IMR-90 (cell line): ENCODE results near the gene PCDH11Y. TPM values are rescaled to one million over a fixed set of nuclear protein-coding genes. Genes with fewer than 3 reads are reported as not detected.
"Not testable (repeated sequence)": the region's sequence is repeated elsewhere in the genome, so short reads cannot be mapped to it uniquely, and the experiment has no call there.

ENCODE experiments used
- ATAC-seq: fragments of 200-7000 bp; cut with Tn5 transposase; 2 replicates; pipeline ENCODE4 v1.9.1; 2020; ENCODE audit warnings: low read depth, mild to moderate bottlenecking, moderate library complexity
- BruUV-seq: library from RNA; stranded (reverse); fragments of 400-500 nt; replicated peaks from 2 replicates; lab custom pipeline; 2021; lab: Mats Ljungman, UMichigan
- CTCF ChIA-PET: fragments of 300-600 bp; formaldehyde crosslinking; extraction: SDS; loops from one replicate; lab custom pipeline; 2021; ENCODE audit warnings: antibody characterized with exemption; lab: Yijun Ruan, JAX
- POLR2A ChIA-PET: fragments of 300-600 bp; sonication (Branson Sonifier 250); formaldehyde crosslinking; loops from one replicate; lab custom pipeline; 2022; ENCODE audit warnings: antibody characterized with exemption; ENCODE audit not compliant: unreplicated experiment; lab: Charles Lee
- DNase-seq: peaks from one replicate; pipeline ENCODE4 v3.0.0; 2013
- H2AFZ ChIP-seq: replicated peaks from 2 replicates; pipeline ENCODE3; 2013; ENCODE audit warnings: low read length, mild to moderate bottlenecking; ENCODE audit not compliant: poor library complexity
- H2AK5ac ChIP-seq: 2 replicates; pipeline ENCODE4 v1.6.1; 2013; ENCODE audit warnings: low read depth, low read length, inconsistent platforms
- H2AK9ac ChIP-seq: replicated peaks from 2 replicates; pipeline ENCODE3; 2013; ENCODE audit warnings: mild to moderate bottlenecking, low read depth, low read length, moderate library complexity; ENCODE audit not compliant: poor library complexity
- H2BK120ac ChIP-seq: 2 replicates; pipeline ENCODE4 v1.6.1; 2013; ENCODE audit warnings: low read depth, low read length, inconsistent platforms
- H2BK15ac ChIP-seq: 3 replicates; pipeline ENCODE4 v1.6.1; 2013; ENCODE audit warnings: low read depth, low read length, inconsistent platforms
- H2BK20ac ChIP-seq: 2 replicates; pipeline ENCODE4 v1.6.1; 2013; ENCODE audit warnings: low read depth, mild to moderate bottlenecking, inconsistent platforms, low read length, moderate library complexity
- H2BK5ac ChIP-seq: 2 replicates; pipeline ENCODE4 v1.6.1; 2013; ENCODE audit warnings: mild to moderate bottlenecking, low read depth, low read length, inconsistent platforms; ENCODE audit not compliant: poor library complexity, severe bottlenecking
- H3K14ac ChIP-seq: replicated peaks from 2 replicates; pipeline ENCODE4 v1.6.1; 2013; ENCODE audit warnings: low read depth, low read length, inconsistent platforms
- H3K18ac ChIP-seq: 2 replicates; pipeline ENCODE4 v1.6.1; 2013; ENCODE audit warnings: low read depth, low read length, control low read depth
- H3K23ac ChIP-seq: 2 replicates; pipeline ENCODE4 v1.6.1; 2013; ENCODE audit warnings: low read depth, low read length, inconsistent platforms
- H3K27ac ChIP-seq: 2 replicates; pipeline ENCODE4 v1.5.1; 2013; ENCODE audit warnings: mild to moderate bottlenecking, control low read depth, low read length; ENCODE audit not compliant: insufficient read depth
- H3K27me3 ChIP-seq: 2 replicates; pipeline ENCODE4 v1.6.1; 2013; ENCODE audit warnings: low read length; ENCODE audit not compliant: control insufficient read depth, insufficient read depth
- H3K36me3 ChIP-seq: 2 replicates; pipeline ENCODE4 v1.6.1; 2013; ENCODE audit warnings: low read length, mixed read lengths; ENCODE audit not compliant: control insufficient read depth, insufficient read depth
- H3K4ac ChIP-seq: 2 replicates; pipeline ENCODE4 v1.6.1; 2013; ENCODE audit warnings: low read depth, low read length, inconsistent platforms
- H3K4me1 ChIP-seq: 2 replicates; pipeline ENCODE4 v1.6.1; 2013; ENCODE audit warnings: low read length, mixed read lengths; ENCODE audit not compliant: control insufficient read depth, insufficient read depth
- H3K4me2 ChIP-seq: 2 replicates; pipeline ENCODE4 v1.6.1; 2013; ENCODE audit warnings: low read depth, mild to moderate bottlenecking, control low read depth, low read length, moderate library complexity
- H3K4me3 ChIP-seq: 2 replicates; pipeline ENCODE4 v1.5.1; 2013; ENCODE audit warnings: low read depth, mild to moderate bottlenecking, control low read depth, low read length, moderate library complexity; ENCODE audit not compliant: insufficient read depth
- H3K56ac ChIP-seq: 2 replicates; pipeline ENCODE4 v1.6.1; 2013; ENCODE audit warnings: low read length, inconsistent platforms; ENCODE audit not compliant: insufficient read depth; ENCODE audit errors: extremely low read depth
- H3K79me1 ChIP-seq, 2 experiments: 2 replicates each; pipeline ENCODE4 v1.6.1; 2013; ENCODE audit warnings: low read length in 2 of 2, inconsistent platforms in 1 of 2, low read depth in 1 of 2
- H3K9ac ChIP-seq: 2 replicates; pipeline ENCODE4 v1.6.1; 2013; ENCODE audit warnings: low read depth, low read length, control low read depth
- H3K9me1 ChIP-seq: 2 replicates; pipeline ENCODE4 v1.6.1; 2013; ENCODE audit warnings: low read length, inconsistent platforms; ENCODE audit not compliant: insufficient read depth
- H3K9me3 ChIP-seq: 2 replicates; pipeline ENCODE4 v1.6.1; 2013; ENCODE audit warnings: low read length; ENCODE audit not compliant: control insufficient read depth, insufficient read depth
- H4K20me1 ChIP-seq: 2 replicates; pipeline ENCODE4 v1.6.1; 2013; ENCODE audit warnings: low read length, inconsistent platforms; ENCODE audit not compliant: insufficient read depth
- H4K5ac ChIP-seq: 2 replicates; pipeline ENCODE4 v1.6.1; 2013; ENCODE audit warnings: mild to moderate bottlenecking, low read depth, low read length, control low read depth
- H4K8ac ChIP-seq, 2 experiments: 2 replicates each; pipeline ENCODE4 v1.6.1; 2013; ENCODE audit warnings: low read depth in 2 of 2, low read length in 2 of 2, control low read depth in 1 of 2, inconsistent platforms in 1 of 2
- H4K91ac ChIP-seq: 2 replicates; pipeline ENCODE4 v1.6.1; 2013; ENCODE audit warnings: low read depth, low read length, inconsistent platforms; ENCODE audit not compliant: insufficient read depth
- WGBS, 2 experiments: methylation state at CpG; one replicate each; pipeline versions ENCODE4 v1.1.5 to v1.1.7; 2013; ENCODE audit warnings: missing lambda C conversion rate in 2 of 2; ENCODE audit not compliant: insufficient read length in 1 of 2; ENCODE audit errors: extremely low coverage in 2 of 2; 5-methylcytosine and 5-hydroxymethylcytosine counted together
- dilution Hi-C: fragments of 300-500 bp; cut with HindIII; formaldehyde crosslinking; loops from one replicate; pipeline ENCODE4 v1.14.3; 2018; ENCODE audit warnings: low sequenced_read_pairs; ENCODE audit not compliant: unreplicated experiment
- in situ Hi-C: fragments of 300-500 bp; cut with MboI; formaldehyde crosslinking; loops from 3 replicates; pipeline ENCODE4 v1.14.3; 2019; ENCODE audit warnings: low sequenced_read_pairs, inconsistent platforms, mixed read lengths
- intact Hi-C: fragments of 100-400 bp; cut with micrococcal nuclease; formaldehyde crosslinking; loops from 2 replicates; pipeline ENCODE4 v1.10.0; 2022
- polyA plus RNA-seq, 3 experiments: library from polyadenylated mRNA; depleted of rRNA; stranded (reverse); fragments of >200 nt; gene quantifications; 2 replicates each; pipeline ENCODE4 v1.2.3, GENCODE V29; 2012; ENCODE audit warnings: low replicate concordance in 1 of 3
- total RNA-seq: library from RNA; depleted of rRNA; stranded (reverse); fragments of >200 nt; gene quantifications from 2 replicates; pipeline ENCODE4 v1.2.3, GENCODE V29; 2012

Gene PCDH11Y
- total and polyA plus RNA-seq, 2 of the 4 experiments (the other 2 are of a cell fraction): not detected

GRCh38 chrY:5638589-5638988, 638.5 kb downstream of the PCDH11Y start:
- DNase-seq, H3K4ac ChIP-seq, H2AK9ac ChIP-seq, H3K23ac ChIP-seq, H2BK120ac ChIP-seq, H2BK5ac ChIP-seq, H3K4me1 ChIP-seq, H4K91ac ChIP-seq, BruUV-seq, H3K27ac ChIP-seq, H4K5ac ChIP-seq, ATAC-seq, H3K9me3 ChIP-seq, intact Hi-C loops, dilution Hi-C loops, H3K79me1 ChIP-seq, H3K14ac ChIP-seq, H2BK20ac ChIP-seq, H2BK15ac ChIP-seq, H3K27me3 ChIP-seq, CTCF ChIA-PET, H3K56ac ChIP-seq, H3K18ac ChIP-seq, H3K4me3 ChIP-seq, H3K36me3 ChIP-seq, H3K9me1 ChIP-seq, H4K20me1 ChIP-seq, H2AFZ ChIP-seq, POLR2A ChIA-PET, in situ Hi-C loops, H3K4me2 ChIP-seq, H2AK5ac ChIP-seq, H3K9ac ChIP-seq, H4K8ac ChIP-seq: not testable (repeated sequence)
- WGBS, 2 experiments: no CpG with 5 or more reads among the region's 2 CpGs

DNA sequence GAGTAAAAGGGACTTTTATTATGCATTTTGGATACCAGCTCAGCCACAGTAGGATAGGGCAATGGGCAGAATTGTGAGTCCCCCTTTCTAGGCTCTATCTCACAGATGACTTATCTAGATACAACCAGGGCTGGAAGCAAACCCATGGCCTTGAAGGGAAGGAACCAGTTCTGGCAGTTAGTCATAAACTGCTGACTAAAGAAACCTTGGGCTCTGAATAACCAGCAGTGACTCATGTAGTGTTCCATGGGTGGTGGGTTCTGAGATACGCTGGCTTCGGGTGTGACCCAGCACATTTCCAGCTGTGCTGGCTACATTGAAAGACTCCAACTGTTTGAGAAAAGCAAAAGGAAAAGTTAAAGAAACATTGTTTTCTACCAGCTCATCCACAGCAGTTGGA, 679.2 kb downstream of the PCDH11Y start:
- DNase-seq, H3K9me1 ChIP-seq, H3K36me3 ChIP-seq, H2BK120ac ChIP-seq, H4K91ac ChIP-seq, H3K79me1 ChIP-seq, POLR2A ChIA-PET, H3K9ac ChIP-seq, H3K14ac ChIP-seq, dilution Hi-C loops, H2AK9ac ChIP-seq, in situ Hi-C loops, H3K23ac ChIP-seq, H3K27ac ChIP-seq, H2BK15ac ChIP-seq, H2AK5ac ChIP-seq, H3K4ac ChIP-seq, intact Hi-C loops, ATAC-seq, BruUV-seq, H3K56ac ChIP-seq, H3K4me1 ChIP-seq, H4K20me1 ChIP-seq, CTCF ChIA-PET, H3K18ac ChIP-seq, H4K5ac ChIP-seq, H2BK20ac ChIP-seq, H4K8ac ChIP-seq, H3K27me3 ChIP-seq, H3K4me2 ChIP-seq, H3K9me3 ChIP-seq, H3K4me3 ChIP-seq, H2AFZ ChIP-seq, H2BK5ac ChIP-seq: not testable (repeated sequence)
- WGBS, 2 experiments: no CpG with 5 or more reads among the region's 2 CpGs
